Activated CD4-positive, CD25-positive, alpha-beta regulatory T cell (primary cell): ENCODE results near the gene GDPD3.

ENCODE experiments used
- DNase-seq, 4 experiments: peaks; one replicate each; lab custom pipeline; 2025; lab: John Stamatoyannopoulos, UW

Gene GDPD3

DNA sequence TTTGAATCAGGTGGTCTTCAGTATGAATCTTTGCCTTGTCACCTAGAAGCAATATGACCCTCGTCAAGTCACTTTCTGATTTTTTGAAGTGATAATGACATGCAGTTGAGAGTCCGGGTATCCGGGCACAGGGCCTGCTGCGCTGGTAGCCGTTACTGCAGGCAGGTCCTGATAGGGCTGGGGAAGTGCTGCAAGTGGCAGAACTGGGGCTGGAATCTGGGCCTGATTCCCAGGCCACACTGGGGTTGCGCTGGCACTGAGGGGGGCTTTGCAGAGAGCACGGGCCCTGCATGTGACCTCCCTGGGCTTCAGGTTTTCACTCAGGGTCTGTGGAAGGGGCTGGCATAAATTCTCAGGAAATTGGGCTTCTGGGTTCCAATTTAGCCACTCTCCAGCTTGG lies 34.6 kb downstream of the GDPD3 start:
- DNase-seq = no peak

DNA sequence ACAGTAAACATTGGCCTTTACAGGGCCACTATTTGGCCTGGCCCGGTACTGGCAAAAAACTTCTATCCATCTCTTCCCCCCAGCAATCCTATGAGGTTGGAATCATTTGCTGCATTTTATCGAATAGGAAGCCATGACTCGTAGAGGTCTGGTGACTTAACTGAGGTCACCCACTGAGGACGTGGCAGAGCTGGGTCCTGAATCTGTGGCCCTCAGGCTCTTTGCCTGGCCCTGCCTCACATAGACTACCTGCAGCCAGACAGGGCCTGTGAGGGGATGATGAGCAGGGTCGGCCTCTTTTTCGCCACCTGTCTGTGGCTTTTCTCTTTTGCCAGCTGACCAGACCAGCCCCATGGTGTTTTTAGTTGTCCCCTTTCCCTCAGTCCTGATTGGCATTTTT lies 35.7 kb downstream of the GDPD3 start:
- no peak for DNase-seq

DNA sequence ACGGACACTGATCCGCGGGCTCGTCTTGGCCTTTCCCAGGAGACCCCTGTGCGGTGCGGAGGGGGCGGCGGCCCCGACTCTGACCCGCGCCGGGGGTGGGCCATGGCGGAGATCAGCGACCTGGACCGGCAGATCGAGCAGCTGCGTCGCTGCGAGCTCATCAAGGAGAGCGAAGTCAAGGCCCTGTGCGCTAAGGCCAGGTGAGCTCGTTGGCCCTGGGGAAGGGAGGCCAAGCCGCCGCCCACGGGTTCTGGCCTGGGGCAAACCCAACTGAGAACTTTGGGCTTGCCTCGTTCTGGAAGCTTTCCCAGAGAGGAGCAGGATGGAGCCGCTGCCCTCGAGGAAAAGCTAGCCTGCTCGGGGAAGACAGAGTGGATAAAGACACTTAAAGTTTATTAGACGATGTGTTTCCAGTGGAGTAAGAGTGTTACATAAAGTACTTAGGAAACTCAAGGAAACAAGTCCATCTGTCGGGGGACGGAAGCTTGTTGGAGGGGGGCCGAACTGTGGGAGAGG lies 37.0 kb downstream of the GDPD3 start:
- no peak for DNase-seq

DNA sequence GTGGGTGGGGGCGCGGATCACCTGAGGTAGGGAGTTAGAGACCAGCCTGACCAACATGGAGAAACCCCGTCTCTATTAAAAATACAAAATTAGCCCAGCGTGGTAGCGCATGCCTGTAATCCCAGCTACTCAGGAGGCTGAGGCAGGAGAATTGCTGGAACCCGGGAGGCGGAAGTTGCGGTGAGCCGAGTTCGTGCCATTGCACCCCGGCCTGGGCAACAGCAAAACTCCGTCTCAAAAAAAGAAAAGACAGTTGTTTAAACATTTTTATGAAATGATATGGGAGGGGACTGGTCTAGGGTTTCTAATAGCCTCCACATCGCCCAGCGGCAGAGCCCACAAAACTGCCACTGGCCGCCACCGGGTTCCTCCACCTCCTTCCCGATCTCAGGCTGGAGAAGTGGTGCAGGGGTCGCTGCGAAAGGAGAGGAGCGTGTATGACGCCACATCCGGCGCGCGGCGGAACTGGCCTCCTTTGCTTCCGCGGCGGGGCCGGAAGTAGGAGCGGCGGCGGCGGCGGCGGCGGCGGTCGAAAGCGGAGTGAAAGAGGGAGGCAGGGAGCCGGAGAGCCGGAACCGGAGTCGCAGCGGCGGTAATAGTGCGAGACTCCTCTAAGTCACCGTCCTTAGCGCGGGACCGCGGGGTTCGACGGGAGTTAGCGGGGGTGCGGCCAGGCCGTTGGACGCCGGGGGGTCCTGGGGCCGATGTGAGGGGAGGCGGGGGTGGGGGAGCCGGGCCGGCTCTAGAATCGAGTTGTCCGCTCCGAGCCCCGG lies 37.6 kb downstream of the GDPD3 start, which contains the start of gene PPP4C:
PPP4C (plus strand) TSS at position 492 of the 773 bp plus-strand sequence. CDS start 384 bp downstream, outside the sequence.
- peak; percentile 77 to 87 (median 80) for DNase-seq

DNA sequence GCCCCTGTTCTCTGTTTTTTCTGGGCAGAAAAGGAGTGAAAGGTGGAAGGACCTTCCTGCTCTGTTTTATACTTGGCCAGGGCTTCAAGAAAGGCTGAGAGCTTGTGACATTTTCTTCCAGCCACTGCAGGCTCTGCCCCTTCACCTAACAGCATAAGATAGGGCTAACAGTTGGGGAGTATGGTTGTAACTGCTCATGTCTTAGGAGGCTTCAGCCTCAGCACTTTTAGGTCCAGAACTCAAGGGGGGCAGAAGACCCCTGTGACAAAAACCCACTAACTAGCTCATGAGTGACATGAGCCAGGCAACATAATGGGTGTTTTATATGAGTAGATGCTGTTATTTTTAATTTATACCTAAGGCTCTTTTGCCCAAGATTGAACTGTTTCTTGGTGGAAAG lies 42.8 kb downstream of the GDPD3 start:
- no peak for DNase-seq

DNA sequence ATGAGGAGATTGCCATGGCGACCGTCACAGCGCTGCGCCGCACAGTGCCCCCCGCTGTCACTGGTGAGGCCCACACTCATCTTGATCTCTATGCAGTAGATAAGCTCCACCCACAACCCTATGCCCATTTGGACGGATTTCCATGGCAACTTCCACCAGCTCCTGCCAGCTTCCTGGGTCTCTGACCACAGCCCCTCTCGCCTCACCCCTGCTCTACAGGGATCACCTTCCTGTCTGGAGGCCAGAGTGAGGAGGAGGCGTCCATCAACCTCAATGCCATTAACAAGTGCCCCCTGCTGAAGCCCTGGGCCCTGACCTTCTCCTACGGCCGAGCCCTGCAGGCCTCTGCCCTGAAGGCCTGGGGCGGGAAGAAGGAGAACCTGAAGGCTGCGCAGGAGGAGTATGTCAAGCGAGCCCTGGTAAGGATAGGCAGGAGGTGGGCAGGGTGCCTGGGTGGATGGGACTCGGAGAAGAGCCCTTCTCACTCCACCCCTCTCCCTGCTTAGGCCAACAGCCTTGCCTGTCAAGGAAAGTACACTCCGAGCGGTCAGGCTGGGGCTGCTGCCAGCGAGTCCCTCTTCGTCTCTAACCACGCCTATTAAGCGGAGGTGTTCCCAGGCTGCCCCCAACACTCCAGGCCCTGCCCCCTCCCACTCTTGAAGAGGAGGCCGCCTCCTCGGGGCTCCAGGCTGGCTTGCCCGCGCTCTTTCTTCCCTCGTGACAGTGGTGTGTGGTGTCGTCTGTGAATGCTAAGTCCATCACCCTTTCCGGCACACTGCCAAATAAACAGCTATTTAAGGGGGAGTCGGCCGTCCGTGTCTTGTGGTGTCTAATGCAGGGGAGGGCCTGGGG lies 43.5 kb downstream of the GDPD3 start:
- DNase-seq = no peak

DNA sequence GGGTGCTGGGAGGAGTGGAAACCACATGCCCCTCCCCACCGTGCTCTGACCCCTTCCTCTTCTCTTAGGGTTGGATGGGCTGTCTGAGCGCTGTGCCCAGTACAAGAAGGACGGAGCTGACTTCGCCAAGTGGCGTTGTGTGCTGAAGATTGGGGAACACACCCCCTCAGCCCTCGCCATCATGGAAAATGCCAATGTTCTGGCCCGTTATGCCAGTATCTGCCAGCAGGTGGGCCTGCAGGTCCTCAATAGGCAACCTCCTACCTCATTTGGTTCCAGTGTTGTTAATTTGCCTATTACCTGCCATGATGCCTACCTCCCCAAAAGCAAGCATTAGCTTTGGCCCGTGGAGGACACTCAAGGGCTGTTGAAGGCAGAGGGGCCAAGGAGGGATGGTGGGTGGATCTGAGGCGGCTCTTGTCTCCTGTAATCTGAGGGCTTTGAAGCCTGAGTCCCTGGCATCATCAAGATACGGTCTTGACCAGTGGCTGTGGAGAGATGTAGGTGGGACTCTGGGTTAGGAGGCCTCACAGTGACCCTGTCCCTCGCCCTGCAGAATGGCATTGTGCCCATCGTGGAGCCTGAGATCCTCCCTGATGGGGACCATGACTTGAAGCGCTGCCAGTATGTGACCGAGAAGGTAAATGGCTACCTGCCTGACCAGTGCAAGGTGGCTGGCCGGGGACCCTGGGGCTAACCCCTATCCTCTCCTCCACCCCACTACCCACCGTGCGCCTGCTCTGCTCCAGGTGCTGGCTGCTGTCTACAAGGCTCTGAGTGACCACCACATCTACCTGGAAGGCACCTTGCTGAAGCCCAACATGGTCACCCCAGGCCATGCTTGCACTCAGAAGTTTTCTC lies 44.4 kb downstream of the GDPD3 start:
- DNase-seq = peak in 3 of 4 experiments; percentile 9 to 20 (median 19)

DNA sequence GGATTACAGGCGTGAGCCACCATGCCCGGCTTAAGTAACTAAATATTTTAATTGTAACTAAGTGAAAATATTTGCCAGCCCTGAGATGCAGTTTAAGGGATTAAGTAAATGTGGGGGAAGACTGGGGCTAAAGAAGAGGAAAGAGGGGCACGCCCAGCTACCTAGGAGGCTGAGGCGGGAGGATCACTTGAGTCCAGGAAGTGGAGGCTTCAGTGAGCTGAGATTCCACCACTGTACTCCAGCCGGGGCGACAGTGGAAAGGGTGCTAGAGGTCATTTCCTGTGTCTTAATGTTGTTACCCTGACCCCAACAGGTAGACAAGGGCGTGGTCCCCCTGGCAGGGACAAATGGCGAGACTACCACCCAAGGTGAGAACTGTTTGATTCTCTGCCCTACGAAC lies 45.0 kb downstream of the GDPD3 start:
- no peak for DNase-seq

DNA sequence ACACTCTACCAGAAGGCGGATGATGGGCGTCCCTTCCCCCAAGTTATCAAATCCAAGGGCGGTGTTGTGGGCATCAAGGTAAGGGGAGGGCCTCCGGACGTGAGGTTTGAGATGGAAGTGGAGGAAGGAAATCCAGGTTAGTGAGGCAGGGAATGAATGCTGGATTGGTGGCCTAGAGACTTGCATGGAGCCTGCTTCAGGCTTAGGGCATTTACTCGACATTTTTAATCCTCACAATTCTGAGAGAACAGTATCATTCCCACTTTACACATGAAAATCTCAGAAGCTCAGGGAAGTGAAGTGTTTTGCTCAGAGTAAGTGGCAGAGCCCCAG lies 45.8 kb downstream of the GDPD3 start:
- DNase-seq = no peak

DNA sequence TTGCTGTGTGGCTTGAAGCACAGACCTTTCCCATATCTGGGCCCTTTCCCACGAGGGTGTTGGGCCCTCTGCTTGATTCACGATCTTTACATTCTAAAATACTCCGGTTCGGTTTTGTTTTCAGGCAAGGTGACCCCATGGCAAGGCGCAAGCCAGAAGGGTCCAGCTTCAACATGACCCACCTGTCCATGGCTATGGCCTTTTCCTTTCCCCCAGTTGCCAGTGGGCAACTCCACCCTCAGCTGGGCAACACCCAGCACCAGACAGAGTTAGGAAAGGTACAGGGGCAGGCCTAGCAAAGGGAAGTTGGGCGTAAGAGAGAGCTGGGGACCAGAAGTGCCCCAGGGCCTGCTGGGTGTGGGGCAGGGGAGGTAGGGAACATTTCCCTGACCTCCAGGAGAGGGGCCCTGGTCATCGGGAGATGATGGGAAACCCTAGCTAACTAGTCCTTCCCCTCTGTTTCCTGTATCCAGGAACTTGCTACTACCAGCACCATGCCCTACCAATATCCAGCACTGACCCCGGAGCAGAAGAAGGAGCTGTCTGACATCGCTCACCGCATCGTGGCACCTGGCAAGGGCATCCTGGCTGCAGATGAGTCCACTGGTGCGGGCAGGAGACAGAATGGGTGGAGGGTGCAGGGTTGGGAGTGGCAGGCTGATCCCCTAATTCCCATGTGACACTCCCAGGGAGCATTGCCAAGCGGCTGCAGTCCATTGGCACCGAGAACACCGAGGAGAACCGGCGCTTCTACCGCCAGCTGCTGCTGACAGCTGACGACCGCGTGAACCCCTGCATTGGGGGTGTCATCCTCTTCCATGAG lies 46.4 kb downstream of the GDPD3 start:
- DNase-seq = no peak

DNA sequence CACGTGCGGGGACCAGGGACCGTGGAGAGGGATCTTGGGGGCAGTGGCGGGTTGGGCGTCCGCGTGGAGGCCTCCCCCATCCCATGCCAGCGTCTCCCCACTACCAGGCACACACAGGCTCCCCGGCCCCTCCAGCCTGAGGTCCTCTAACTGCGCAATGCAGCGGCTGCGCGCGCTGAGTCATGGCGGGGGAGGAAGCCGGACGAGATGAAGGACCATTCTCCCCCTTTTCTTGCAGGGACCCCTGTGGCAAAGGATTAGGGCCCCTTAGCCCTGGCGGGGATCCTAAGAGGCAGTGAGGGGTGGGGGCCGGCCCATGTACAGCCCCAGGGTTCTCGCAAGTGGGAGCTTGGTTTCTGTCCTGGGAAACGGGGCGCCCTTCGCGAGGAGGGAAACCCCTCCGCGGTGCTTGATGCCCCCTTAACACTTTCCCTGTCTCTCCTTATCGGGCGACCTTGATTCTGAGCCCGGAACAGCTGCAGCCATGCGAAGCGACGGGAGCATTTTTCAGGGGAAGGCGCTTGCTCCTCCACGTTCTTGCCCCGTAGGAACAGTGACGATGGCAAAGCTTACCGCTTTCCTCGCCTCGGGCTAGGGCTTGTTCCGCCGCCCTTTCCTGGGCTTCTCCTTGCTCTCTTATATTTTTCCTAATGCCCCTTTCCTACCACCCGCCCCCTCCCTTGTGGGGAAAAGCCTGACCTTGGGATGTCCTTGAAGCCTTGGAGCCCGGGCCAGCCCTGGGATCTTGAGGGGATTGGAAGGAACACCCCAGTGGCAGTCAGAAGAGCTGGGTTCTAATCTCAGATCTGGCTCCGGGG lies 47.2 kb downstream of the GDPD3 start:
- DNase-seq = peak in 2 of 4 experiments; percentile 28 to 32

DNA sequence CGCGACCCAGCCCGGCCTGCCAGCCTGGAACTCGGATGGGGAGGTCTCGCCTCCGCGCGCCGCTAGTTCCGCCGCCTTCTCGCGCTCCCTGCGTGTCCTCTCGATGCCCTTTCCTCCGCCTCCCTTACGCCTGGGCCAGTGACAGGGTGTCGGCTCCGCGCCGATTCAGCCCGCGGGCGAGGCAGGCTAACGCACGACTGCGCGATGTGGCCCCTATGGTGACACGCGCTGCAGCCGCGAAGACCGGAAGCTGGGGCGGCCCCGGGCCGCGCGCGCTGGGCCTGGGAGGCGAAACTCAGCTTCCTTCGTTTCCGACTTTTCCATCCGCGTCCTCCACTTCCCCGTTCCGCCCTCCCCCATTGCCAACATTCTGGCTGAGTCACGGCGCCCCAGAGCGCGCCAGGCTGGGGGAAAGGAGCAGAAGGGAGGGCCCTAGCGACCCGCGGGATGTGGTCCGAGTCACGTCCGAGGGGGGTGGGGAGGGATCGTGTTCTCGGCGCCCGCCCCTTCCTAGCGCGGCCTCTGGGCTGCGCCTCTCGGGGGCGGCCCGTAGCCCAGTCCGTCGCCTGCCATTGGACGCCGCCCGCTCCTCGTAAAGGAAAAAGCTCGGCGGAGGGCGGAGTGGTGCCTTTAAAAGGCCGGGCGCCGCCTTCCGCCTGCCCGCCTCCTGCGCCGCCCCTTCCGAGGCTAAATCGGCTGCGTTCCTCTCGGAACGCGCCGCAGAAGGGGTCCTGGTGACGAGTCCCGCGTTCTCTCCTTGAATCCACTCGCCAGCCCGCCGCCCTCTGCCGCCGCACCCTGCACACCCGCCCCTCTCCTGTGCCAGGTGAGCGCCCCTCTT lies 48.0 kb downstream of the GDPD3 start, which contains the start of gene ALDOA:
ALDOA (plus strand) TSS at position 659 of the 841 bp plus-strand sequence. CDS start 1,138 bp downstream, outside the sequence.
- peak; percentile 89 to 93 (median 90) for DNase-seq

DNA sequence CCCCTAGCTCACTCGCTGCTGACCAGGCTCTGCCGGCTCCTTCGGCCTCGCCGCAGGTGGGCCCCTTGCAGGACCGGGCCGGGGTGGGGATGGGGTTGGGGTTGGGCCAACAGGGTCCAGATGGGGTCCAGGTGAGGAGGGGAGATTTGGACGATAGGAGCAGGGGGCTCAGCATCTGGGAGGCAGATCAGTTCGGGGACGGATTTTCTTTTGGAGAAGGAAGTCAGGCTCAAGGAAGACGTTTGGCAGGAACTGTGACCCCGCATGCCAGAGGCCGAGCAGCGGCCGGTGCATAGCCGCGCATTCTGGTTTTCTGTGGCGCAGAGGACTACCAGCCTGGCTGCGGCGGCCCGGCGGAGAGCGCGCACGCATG lies 48.6 kb downstream of the GDPD3 start:
- no peak for DNase-seq

DNA sequence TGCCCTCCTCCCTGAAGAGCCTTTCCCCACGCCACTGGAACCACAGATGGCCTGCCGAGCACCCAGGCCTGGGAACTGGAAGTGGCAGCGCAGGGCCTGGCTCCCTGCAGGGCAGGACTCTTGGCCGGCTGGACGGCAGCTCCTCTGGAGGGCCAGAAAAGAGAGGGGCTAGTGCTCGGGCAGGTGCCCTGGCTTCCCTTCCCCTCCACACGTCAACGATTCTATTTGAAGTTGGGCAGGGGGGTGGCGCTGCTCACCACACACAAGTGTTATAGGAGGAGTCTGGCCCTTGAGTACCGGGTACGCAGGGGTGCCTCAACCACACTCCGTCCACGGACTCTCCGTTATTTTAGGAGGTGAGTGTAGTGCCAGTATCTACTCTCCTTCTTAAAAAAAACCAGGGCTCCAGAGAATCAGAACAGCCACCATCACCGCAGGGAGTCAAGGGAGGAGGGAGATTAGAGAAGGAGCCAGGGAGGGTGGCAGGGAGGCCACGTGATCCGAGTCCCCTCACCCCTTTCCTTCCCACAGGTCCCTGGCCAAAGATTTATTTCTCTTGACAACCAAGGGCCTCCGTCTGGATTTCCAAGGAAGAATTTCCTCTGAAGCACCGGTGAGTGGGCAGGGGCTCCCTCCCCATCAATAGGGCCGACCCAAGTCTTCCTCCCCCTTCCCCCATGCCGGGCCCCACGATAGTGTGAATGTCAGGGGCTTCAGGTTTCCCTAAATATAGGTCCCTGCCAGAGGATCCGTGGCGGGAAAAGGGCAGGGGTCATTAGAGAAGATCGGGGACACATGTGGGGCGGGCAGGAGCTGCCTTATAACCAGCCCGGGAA lies 49.2 kb downstream of the GDPD3 start:
- DNase-seq = peak; percentile 32 to 53 (median 38)

DNA sequence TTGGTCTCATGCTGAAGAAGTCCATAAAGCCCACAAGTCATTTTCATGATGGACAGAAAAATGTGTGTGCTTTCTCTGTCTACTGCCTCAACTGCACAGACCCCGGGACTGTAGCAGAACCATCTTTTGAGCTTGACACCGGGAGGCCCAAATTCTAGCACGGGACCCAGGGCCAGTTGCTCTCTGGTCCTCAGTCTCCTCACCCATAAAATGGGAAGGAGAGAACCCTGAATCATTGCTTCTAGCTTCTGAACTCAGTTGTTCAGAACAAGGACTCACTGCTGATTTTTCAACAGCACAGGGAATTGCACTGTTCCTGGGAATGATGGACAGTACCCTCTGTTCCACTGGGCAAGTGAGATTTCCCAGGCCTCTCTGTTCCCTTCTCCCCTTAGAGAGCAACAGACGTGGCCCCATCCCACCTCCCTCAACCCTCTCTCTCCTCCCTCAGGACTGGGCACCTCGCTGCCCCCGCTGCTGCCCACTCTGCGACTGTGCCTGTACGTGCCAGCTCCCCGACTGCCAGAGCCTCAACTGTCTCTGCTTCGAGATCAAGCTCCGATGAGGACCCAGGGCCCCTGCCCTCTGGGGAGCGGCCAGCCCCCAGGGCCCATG lies 50.0 kb downstream of the GDPD3 start:
- no peak for DNase-seq

DNA sequence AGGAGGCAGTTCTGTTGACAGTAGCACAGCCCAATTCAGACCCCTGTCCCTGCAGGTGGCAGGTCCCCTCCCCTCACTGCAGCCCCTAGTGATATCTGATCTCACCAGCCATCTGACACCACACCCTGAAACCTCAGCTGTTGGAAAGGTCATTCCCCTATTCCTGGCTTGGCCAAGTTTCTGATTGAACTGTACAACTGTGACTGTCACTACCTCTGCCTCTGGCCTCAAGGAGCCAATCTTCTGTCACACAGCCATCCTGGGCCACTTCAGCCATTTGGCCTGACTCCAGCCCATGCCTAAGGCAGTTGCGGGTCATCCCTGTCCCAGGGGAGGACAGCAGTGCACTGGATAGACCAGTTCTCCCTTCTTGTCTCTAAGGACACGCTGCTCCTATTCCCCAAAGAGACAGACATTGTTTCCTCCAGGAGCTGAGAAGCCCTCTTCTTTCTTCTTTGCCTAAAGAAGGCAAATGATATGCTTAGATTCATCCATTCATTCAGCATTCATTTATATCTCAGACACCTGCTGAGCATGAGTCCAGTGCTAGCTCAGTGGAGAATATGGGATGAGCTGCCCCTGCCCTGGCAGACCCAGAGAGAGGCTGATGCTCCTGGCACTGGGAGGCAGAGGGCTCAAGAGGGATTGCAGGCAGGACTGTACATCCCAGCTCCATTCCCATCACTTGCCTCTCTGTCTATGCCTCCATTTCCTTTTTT lies 52.3 kb downstream of the GDPD3 start:
- DNase-seq = no peak

DNA sequence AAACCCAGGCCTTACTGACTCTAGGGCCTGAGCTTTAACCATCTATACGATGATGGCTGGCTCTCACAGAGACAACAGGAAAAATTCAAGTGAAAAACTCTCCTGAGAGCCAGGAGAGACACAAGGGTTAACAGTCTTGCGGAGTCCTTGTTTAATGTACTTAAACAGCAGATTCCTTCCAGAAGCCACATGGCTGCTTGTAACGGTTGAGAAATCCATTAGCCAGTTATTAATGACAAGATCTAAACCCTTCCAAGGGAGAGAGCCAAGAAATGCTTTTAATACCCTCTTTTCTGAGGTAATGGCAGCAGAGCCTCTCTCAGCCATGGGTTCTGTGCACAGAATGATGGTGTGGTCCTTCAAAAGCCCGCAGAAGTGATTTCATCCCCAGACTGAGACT lies 53.0 kb downstream of the GDPD3 start:
- DNase-seq = no peak
